Measurements from ENCODE around the gene INF2. TPM values are rescaled to one million over a fixed set of nuclear protein-coding genes. Genes with fewer than 3 reads are reported as not detected.

INF2 gene
- total and polyA plus RNA-seq, 4 donors, result 13.1 to 51.6 (median 25.5) TPM

DNA sequence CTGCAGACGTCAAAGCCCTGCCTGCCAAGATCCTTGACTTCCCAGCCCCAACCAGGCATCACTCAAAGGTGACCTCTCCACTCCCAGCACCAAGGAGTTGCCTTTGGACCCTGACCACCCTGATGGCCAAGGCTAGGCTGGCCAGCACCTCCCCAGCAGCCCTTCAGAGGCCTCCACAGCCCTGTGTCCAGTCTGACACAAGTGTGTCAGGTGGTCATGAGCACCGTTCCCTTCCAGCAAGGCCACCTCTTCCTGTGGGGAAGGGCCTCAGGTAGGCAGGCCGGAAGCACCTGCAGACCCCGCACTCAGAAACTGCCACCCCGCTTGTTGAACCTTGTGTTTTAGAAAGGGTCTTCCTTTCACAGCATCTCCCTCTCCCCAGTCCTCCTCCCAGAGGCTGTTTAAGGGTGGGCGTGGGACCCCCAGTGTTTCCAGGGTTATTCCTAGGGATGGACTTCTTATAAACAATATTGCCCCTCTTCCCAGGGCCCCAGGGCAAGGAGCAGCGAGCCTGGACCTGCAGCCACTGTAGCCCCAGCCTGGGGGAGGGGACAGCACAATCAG lies 13.2 kb upstream of the INF2 start:
- no peak overlapping the region for H3K4me3 ChIP-seq (ENCODE audit: low read depth in 1 of 3, low read length in 3 of 3)
- WGBS, result 96% methylated on average over 7 of the region's 7 CpGs
- TF ChIP-seq, protein P1, sequence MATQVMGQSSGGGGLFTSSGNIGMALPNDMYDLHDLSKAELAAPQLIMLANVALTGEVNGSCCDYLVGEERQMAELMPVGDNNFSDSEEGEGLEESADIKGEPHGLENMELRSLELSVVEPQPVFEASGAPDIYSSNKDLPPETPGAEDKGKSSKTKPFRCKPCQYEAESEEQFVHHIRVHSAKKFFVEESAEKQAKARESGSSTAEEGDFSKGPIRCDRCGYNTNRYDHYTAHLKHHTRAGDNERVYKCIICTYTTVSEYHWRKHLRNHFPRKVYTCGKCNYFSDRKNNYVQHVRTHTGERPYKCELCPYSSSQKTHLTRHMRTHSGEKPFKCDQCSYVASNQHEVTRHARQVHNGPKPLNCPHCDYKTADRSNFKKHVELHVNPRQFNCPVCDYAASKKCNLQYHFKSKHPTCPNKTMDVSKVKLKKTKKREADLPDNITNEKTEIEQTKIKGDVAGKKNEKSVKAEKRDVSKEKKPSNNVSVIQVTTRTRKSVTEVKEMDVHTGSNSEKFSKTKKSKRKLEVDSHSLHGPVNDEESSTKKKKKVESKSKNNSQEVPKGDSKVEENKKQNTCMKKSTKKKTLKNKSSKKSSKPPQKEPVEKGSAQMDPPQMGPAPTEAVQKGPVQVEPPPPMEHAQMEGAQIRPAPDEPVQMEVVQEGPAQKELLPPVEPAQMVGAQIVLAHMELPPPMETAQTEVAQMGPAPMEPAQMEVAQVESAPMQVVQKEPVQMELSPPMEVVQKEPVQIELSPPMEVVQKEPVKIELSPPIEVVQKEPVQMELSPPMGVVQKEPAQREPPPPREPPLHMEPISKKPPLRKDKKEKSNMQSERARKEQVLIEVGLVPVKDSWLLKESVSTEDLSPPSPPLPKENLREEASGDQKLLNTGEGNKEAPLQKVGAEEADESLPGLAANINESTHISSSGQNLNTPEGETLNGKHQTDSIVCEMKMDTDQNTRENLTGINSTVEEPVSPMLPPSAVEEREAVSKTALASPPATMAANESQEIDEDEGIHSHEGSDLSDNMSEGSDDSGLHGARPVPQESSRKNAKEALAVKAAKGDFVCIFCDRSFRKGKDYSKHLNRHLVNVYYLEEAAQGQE (IDR thresholded peaks at IDR 0.05), result no peak
- TF ChIP-seq GABPA (IDR thresholded peaks at IDR 0.05 in 1 of 2, conservative IDR thresholded peaks at IDR 0.05 in 1 of 2) (no peak), FOXA1 (IDR thresholded peaks at IDR 0.05) (no peak), JUND (IDR thresholded peaks at IDR 0.05) (no peak), RXRA (IDR thresholded peaks at IDR 0.05) (no peak), SP1 (IDR thresholded peaks at IDR 0.05) (no peak), NR2F2 (IDR thresholded peaks at IDR 0.05) (no peak)
- TF ChIP-seq, protein P2, sequence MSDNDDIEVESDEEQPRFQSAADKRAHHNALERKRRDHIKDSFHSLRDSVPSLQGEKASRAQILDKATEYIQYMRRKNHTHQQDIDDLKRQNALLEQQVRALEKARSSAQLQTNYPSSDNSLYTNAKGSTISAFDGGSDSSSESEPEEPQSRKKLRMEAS (IDR thresholded peaks at IDR 0.05), result no peak
- TF ChIP-seq, protein P3, sequence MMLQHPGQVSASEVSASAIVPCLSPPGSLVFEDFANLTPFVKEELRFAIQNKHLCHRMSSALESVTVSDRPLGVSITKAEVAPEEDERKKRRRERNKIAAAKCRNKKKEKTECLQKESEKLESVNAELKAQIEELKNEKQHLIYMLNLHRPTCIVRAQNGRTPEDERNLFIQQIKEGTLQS (IDR thresholded peaks at IDR 0.05), result no peak
- no peak overlapping the region for H3K27ac ChIP-seq (ENCODE audit: low read depth in 1 of 2, low read length in 2 of 2)
- no peaks in the 10 kb centered on the region for H3K36me3 ChIP-seq (ENCODE audit: control insufficient read depth in 4 of 4, insufficient read depth in 3 of 4, low read depth in 1 of 4, low read length in 3 of 4)
- H3K9me3 ChIP-seq (ENCODE audit: control insufficient read depth in 4 of 4, low read length in 3 of 4), result no peaks in the 10 kb centered on the region
- H3K4me1 ChIP-seq (ENCODE audit: control insufficient read depth in 4 of 4, insufficient read depth in 4 of 4, low read length in 3 of 4), result peaks cover 18 to 34% (median 24%) of the 10 kb centered on the region in 4 donors
- H3K27me3 ChIP-seq (ENCODE audit: control insufficient read depth in 4 of 4, insufficient read depth in 4 of 4, low read length in 3 of 4), result no peaks in the 10 kb centered on the region
- DNase-seq (ENCODE audit: low spot score), result no peak
- H3K9ac ChIP-seq (ENCODE audit: low read depth in 1 of 2, low read length in 2 of 2), result no peak overlapping the region

DNA sequence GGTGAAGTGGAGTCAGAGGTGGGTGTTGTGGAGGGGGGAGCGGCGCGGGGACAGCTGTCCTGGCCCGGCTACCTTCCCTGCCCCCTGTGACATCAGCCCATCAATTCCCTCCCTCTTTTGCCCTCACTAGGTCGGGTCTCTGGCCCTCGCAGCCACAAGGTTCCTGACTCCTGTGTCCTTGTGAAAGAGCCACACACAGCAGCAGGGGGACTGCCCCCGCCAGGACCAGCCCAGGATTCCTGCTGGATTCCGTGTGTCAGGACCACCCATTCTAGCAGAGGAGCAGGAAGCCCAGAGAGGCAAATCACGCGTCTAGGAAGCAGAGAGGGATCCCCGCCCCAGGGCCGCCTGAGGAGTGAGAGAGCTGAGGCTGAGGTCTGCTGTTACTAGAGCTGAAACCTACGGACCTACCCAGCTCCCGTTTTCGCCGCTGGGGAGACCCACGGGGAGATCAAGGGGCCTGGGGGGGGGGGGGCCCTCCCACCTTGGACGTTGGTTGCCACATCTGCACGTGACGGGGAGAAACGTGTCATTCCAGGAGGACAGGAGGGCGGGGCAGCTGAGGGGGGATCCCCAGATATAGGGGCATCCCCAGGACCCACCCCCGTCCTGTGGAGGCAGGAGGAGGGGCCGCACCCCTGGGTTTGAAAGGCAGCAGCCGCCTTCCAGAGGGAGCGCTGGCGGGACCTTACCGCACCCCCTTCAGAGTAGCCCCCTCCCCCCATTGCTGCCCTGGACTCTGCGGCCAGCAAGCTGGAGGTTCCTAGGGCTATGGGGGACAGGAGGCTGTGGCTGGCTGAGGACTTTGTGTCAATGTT lies 12.5 kb upstream of the INF2 start:
- TF ChIP-seq, protein P3 (IDR thresholded peaks at IDR 0.05), result no peak
- TF ChIP-seq FOXA1 (IDR thresholded peaks at IDR 0.05) (no peak), NR2F2 (IDR thresholded peaks at IDR 0.05) (no peak), HNF4G (IDR thresholded peaks at IDR 0.05) (no peak), TAF1 (conservative IDR thresholded peaks at IDR 0.05) (no peak), FOXA2 (IDR thresholded peaks at IDR 0.05) (no peak), GABPA (IDR thresholded peaks at IDR 0.05 in 1 of 2, conservative IDR thresholded peaks at IDR 0.05 in 1 of 2) (no peak), CTCF (IDR thresholded peaks at IDR 0.05; ENCODE audit: low read depth, low read length, missing input control) (no peak), RXRA (IDR thresholded peaks at IDR 0.05) (no peak), JUND (IDR thresholded peaks at IDR 0.05) (no peak), RAD21 (IDR thresholded peaks at IDR 0.05) (no peak), SP1 (IDR thresholded peaks at IDR 0.05) (no peak), ZBTB33 (IDR thresholded peaks at IDR 0.05) (no peak), EGR1 (IDR thresholded peaks at IDR 0.05; ENCODE audit: low read depth in 2 of 2) (no peak)
- TF ChIP-seq, protein P1 (IDR thresholded peaks at IDR 0.05), result no peak
- TF ChIP-seq, protein P2 (IDR thresholded peaks at IDR 0.05), result no peak
- peaks cover 21 to 40% (median 30%) of the 10 kb centered on the region in 4 donors for H3K4me1 ChIP-seq (ENCODE audit: control insufficient read depth in 4 of 4, insufficient read depth in 4 of 4, low read length in 3 of 4)
- H3K9ac ChIP-seq (ENCODE audit: low read depth in 1 of 2, low read length in 2 of 2), result no peak overlapping the region
- DNase-seq (ENCODE audit: low spot score), result no peak
- peak overlapping the region in 1 of 3 donors; percentile 44 for H3K4me3 ChIP-seq (ENCODE audit: low read depth in 1 of 3, low read length in 3 of 3)
- no peaks in the 10 kb centered on the region for H3K27me3 ChIP-seq (ENCODE audit: control insufficient read depth in 4 of 4, insufficient read depth in 4 of 4, low read length in 3 of 4)
- H3K27ac ChIP-seq (ENCODE audit: low read depth in 1 of 2, low read length in 2 of 2), result peak overlapping the region in 1 of 2 donors; percentile 63
- H3K9me3 ChIP-seq (ENCODE audit: control insufficient read depth in 4 of 4, low read length in 3 of 4), result no peaks in the 10 kb centered on the region
- no peaks in the 10 kb centered on the region for H3K36me3 ChIP-seq (ENCODE audit: control insufficient read depth in 4 of 4, insufficient read depth in 3 of 4, low read depth in 1 of 4, low read length in 3 of 4)
- 46% methylated on average over 29 of the region's 29 CpGs for WGBS
